ENCODE measurements around the gene BRK1.
A peak's percentile ranks its signal among the peaks of the same experiment; 100 is the strongest.

The BRK1 gene

GRCh38 chr3:10145685-10146084 lies 30.2 kb downstream of the BRK1 start:
- Histone ChIP-seq H3K79me2 (ENCODE audit: insufficient read depth, low read length) (peaks cover 65% of the 10 kb centered on the region), H4K20me1 (ENCODE audit: low read depth, low read length) (0 out of 2 replicates have a peak, but pooled peaks cover 5% of the 10 kb centered on the region), H2AFZ (ENCODE audit: low read depth, low read length, severe bottlenecking) (no peak overlapping the region), H3K27me3 (ENCODE audit: low read length) (no peaks in the 10 kb centered on the region), H3F3A (ENCODE audit: insufficient read depth) (no peaks in the 10 kb centered on the region; the same call in 1 of the 2 replicates), H3K9me3 (ENCODE audit: insufficient read depth, low read length) (no peaks in the 10 kb centered on the region), H3K9ac (ENCODE audit: low read length) (no peak overlapping the region), H3K36me3 (ENCODE audit: low read length) (peaks cover 13% of the 10 kb centered on the region; the same call in 1 of the 2 replicates), H3K4me3 (ENCODE audit: insufficient read depth, low read length, poor library complexity, severe bottlenecking) (no peak overlapping the region), H3K27ac (ENCODE audit: low read depth, low read length) (no peak overlapping the region), H3K9me2 (replicated peaks; ENCODE audit: insufficient read depth, low read length) (no peaks in the 10 kb centered on the region), H3K4me2 (ENCODE audit: low read depth, low read length, poor library complexity, severe bottlenecking) (peak overlapping the region; percentile 22)
- TF ChIP-seq EZH2phosphoT487 (conservative IDR thresholded peaks at IDR 0.05; ENCODE audit: low read length) (no peak), CTCF (IDR thresholded peaks at IDR 0.05; ENCODE audit: insufficient read depth, low read length, poor library complexity, severe bottlenecking) (no peak)

GRCh38 chr3:10149226-10149625 lies 33.8 kb downstream of the BRK1 start:
- peaks cover 42% of the 10 kb centered on the region for H3K79me2 ChIP-seq (ENCODE audit: insufficient read depth, low read length)
- peaks cover 3% of the 10 kb centered on the region; the same call in 1 of the 2 replicates for H3F3A ChIP-seq (ENCODE audit: insufficient read depth)
- TF ChIP-seq EZH2phosphoT487 (conservative IDR thresholded peaks at IDR 0.05; ENCODE audit: low read length) (no peak), CTCF (IDR thresholded peaks at IDR 0.05; ENCODE audit: insufficient read depth, low read length, poor library complexity, severe bottlenecking) (no peak)
- no peak overlapping the region for H3K9ac ChIP-seq (ENCODE audit: low read length)
- H3K27me3 ChIP-seq (ENCODE audit: low read length), result no peaks in the 10 kb centered on the region
- H3K9me2 ChIP-seq (replicated peaks; ENCODE audit: insufficient read depth, low read length), result no peaks in the 10 kb centered on the region
- H3K27ac ChIP-seq (ENCODE audit: low read depth, low read length), result no peak overlapping the region
- no peak overlapping the region for H3K4me2 ChIP-seq (ENCODE audit: low read depth, low read length, poor library complexity, severe bottlenecking)
- no peak overlapping the region for H3K4me3 ChIP-seq (ENCODE audit: insufficient read depth, low read length, poor library complexity, severe bottlenecking)
- peaks cover 25% of the 10 kb centered on the region; the same call in 1 of the 2 replicates for H3K36me3 ChIP-seq (ENCODE audit: low read length)
- no peaks in the 10 kb centered on the region for H3K9me3 ChIP-seq (ENCODE audit: insufficient read depth, low read length)
- no peaks in the 10 kb centered on the region for H4K20me1 ChIP-seq (ENCODE audit: low read depth, low read length)
- no peak overlapping the region for H2AFZ ChIP-seq (ENCODE audit: low read depth, low read length, severe bottlenecking)

GRCh38 chr3:10150987-10151386 lies 35.5 kb downstream of the BRK1 start:
- Histone ChIP-seq H3F3A (ENCODE audit: insufficient read depth) (peaks cover 3% of the 10 kb centered on the region; the same call in 1 of the 2 replicates), H3K9me3 (ENCODE audit: insufficient read depth, low read length) (no peaks in the 10 kb centered on the region), H3K4me3 (ENCODE audit: insufficient read depth, low read length, poor library complexity, severe bottlenecking) (no peak overlapping the region), H3K4me2 (ENCODE audit: low read depth, low read length, poor library complexity, severe bottlenecking) (no peak overlapping the region), H3K9ac (ENCODE audit: low read length) (no peak overlapping the region), H2AFZ (ENCODE audit: low read depth, low read length, severe bottlenecking) (no peak overlapping the region), H3K36me3 (ENCODE audit: low read length) (peaks cover 25% of the 10 kb centered on the region; the same call in 1 of the 2 replicates), H3K79me2 (ENCODE audit: insufficient read depth, low read length) (peaks cover 24% of the 10 kb centered on the region), H3K27me3 (ENCODE audit: low read length) (no peaks in the 10 kb centered on the region), H3K27ac (ENCODE audit: low read depth, low read length) (no peak overlapping the region), H3K9me2 (replicated peaks; ENCODE audit: insufficient read depth, low read length) (no peaks in the 10 kb centered on the region), H4K20me1 (ENCODE audit: low read depth, low read length) (no peaks in the 10 kb centered on the region)
- TF ChIP-seq CTCF (IDR thresholded peaks at IDR 0.05; ENCODE audit: insufficient read depth, low read length, poor library complexity, severe bottlenecking), result no peak
- no peak for TF ChIP-seq EZH2phosphoT487 (conservative IDR thresholded peaks at IDR 0.05; ENCODE audit: low read length)

Data from SU-DHL-6 (cell line).